ENCODE results near the gene LRMDA. TPM values are rescaled to one million over a fixed set of nuclear protein-coding genes. Genes with fewer than 3 reads are reported as not detected.

The LRMDA gene
- polyA plus RNA-seq, 1 donor (not counting 4 experiments of a cell fraction or from before 2014, with no cell fraction given): not detected

GRCh38 chr10:76415554-76415953 is 984.1 kb downstream of the LRMDA start:
- dilution Hi-C loops (cut with MboI; ENCODE audit: extremely low pct_ligation_motif_present, low sequenced_read_pairs): no loop called here

GRCh38 chr10:76416642-76417041 is 985.2 kb downstream of the LRMDA start:
- no peaks in the 10 kb centered on the region for H3K9me3 ChIP-seq (ENCODE audit: control insufficient read depth, low read depth, low read length)
- no peak for DNase-seq (ENCODE audit: low read depth, low spot score)

More at GRCh38 chr10:76415554-76415953, 984.1 kb downstream of the LRMDA start:
- Histone ChIP-seq H2AFZ (ENCODE audit: control insufficient read depth, low read length) (no peak overlapping the region), H3K27me3 (ENCODE audit: control insufficient read depth, extremely low read depth, insufficient read depth, low read length) (no peaks in the 10 kb centered on the region), H3K36me3 (ENCODE audit: control insufficient read depth in 2 of 2, extremely low read depth in 1 of 2, insufficient read depth in 2 of 2, low read length in 2 of 2) (no peaks in the 10 kb centered on the region), H3K9me1 (ENCODE audit: control insufficient read depth, extremely low read depth, insufficient read depth, low read length) (no peaks in the 10 kb centered on the region), H3K4me1 (ENCODE audit: control insufficient read depth, extremely low read depth, insufficient read depth, low read length) (no peaks in the 10 kb centered on the region), H4K20me1 (ENCODE audit: control insufficient read depth, extremely low read depth, insufficient read depth, low read length) (no peaks in the 10 kb centered on the region), H3K4me3 (ENCODE audit: control insufficient read depth in 2 of 3, extremely low read depth in 1 of 3, insufficient read depth in 2 of 3, low read depth in 1 of 3, low read length in 3 of 3) (no peak overlapping the region), H3K9me3 (ENCODE audit: control insufficient read depth, low read depth, low read length) (no peaks in the 10 kb centered on the region), H3K79me2 (ENCODE audit: control insufficient read depth, insufficient read depth, low read length) (no peaks in the 10 kb centered on the region), H3K27ac (ENCODE audit: control insufficient read depth, insufficient read depth, low read length) (no peak overlapping the region), H3K9ac (ENCODE audit: control insufficient read depth, extremely low read depth, insufficient read depth, low read length) (no peak overlapping the region), H3K4me2 (ENCODE audit: control insufficient read depth, extremely low read depth, insufficient read depth, low read depth, low read length) (no peak overlapping the region)
- DNase-seq (ENCODE audit: low read depth, low spot score): no peak
- TF ChIP-seq CTCF (optimal IDR thresholded peaks at IDR 0.05 in 1 of 3, IDR thresholded peaks at IDR 0.05 in 1 of 3, conservative IDR thresholded peaks at IDR 0.05 in 1 of 3; ENCODE audit: extremely low read depth in 1 of 3, insufficient read depth in 2 of 3, low read length in 3 of 3) (no peak), EZH2 (IDR thresholded peaks at IDR 0.05; ENCODE audit: low read length) (no peak)
- no peak for FAIRE-seq

More at GRCh38 chr10:76416642-76417041, 985.2 kb downstream of the LRMDA start:
- Histone ChIP-seq H2AFZ (ENCODE audit: control insufficient read depth, low read length) (no peak overlapping the region), H3K4me3 (ENCODE audit: control insufficient read depth in 2 of 3, extremely low read depth in 1 of 3, insufficient read depth in 2 of 3, low read depth in 1 of 3, low read length in 3 of 3) (no peak overlapping the region), H3K79me2 (ENCODE audit: control insufficient read depth, insufficient read depth, low read length) (no peaks in the 10 kb centered on the region), H4K20me1 (ENCODE audit: control insufficient read depth, extremely low read depth, insufficient read depth, low read length) (no peaks in the 10 kb centered on the region), H3K27ac (ENCODE audit: control insufficient read depth, insufficient read depth, low read length) (no peak overlapping the region), H3K4me1 (ENCODE audit: control insufficient read depth, extremely low read depth, insufficient read depth, low read length) (no peaks in the 10 kb centered on the region), H3K4me2 (ENCODE audit: control insufficient read depth, extremely low read depth, insufficient read depth, low read depth, low read length) (no peak overlapping the region), H3K27me3 (ENCODE audit: control insufficient read depth, extremely low read depth, insufficient read depth, low read length) (no peaks in the 10 kb centered on the region), H3K9ac (ENCODE audit: control insufficient read depth, extremely low read depth, insufficient read depth, low read length) (no peak overlapping the region), H3K36me3 (ENCODE audit: control insufficient read depth in 2 of 2, extremely low read depth in 1 of 2, insufficient read depth in 2 of 2, low read length in 2 of 2) (no peaks in the 10 kb centered on the region), H3K9me1 (ENCODE audit: control insufficient read depth, extremely low read depth, insufficient read depth, low read length) (no peaks in the 10 kb centered on the region)
- TF ChIP-seq CTCF (optimal IDR thresholded peaks at IDR 0.05 in 1 of 3, IDR thresholded peaks at IDR 0.05 in 1 of 3, conservative IDR thresholded peaks at IDR 0.05 in 1 of 3; ENCODE audit: extremely low read depth in 1 of 3, insufficient read depth in 2 of 3, low read length in 3 of 3) (no peak), EZH2 (IDR thresholded peaks at IDR 0.05; ENCODE audit: low read length) (no peak)
- no peak for FAIRE-seq
- dilution Hi-C loops (cut with MboI; ENCODE audit: extremely low pct_ligation_motif_present, low sequenced_read_pairs): no loop called here

Data from keratinocyte (primary cell).